ENCODE measurements around the gene IL2RA.

The IL2RA gene

GRCh38 chr10:6017781-6018354 is 44.3 kb downstream of the IL2RA start:
- peaks cover 11 to 16% of the 10 kb centered on the region in 2 donors for H3K4me1 ChIP-seq (ENCODE audit: control insufficient read depth in 2 of 2, insufficient read depth in 2 of 2, low read length in 2 of 2)
- peak overlapping the region; percentile 11 to 76 for H3K27ac ChIP-seq (ENCODE audit: low read depth in 2 of 2, low read length in 2 of 2)
- H3K36me3 ChIP-seq (ENCODE audit: control insufficient read depth in 2 of 2, insufficient read depth in 2 of 2, low read length in 2 of 2) = no peaks in the 10 kb centered on the region
- H3K4me3 ChIP-seq (ENCODE audit: low read length in 2 of 2) = peak overlapping the region in 1 of 2 donors; percentile 13
- H3K27me3 ChIP-seq (ENCODE audit: control insufficient read depth in 2 of 2, insufficient read depth in 2 of 2, low read length in 2 of 2) = no peaks in the 10 kb centered on the region
- H3K9ac ChIP-seq (ENCODE audit: low read depth in 1 of 2, low read length in 2 of 2) = peak overlapping the region in 1 of 2 donors; percentile 14
- no peaks in the 10 kb centered on the region for H3K9me3 ChIP-seq (ENCODE audit: control insufficient read depth in 2 of 2, low read length in 2 of 2)

GRCh38 chr10:6014241-6014761 is 47.9 kb downstream of the IL2RA start:
- H3K4me3 ChIP-seq (ENCODE audit: low read length in 2 of 2) = peak overlapping the region in 1 of 2 donors; percentile 37
- H3K27ac ChIP-seq (ENCODE audit: low read depth in 2 of 2, low read length in 2 of 2) = no peak overlapping the region
- H3K9me3 ChIP-seq (ENCODE audit: control insufficient read depth in 2 of 2, low read length in 2 of 2) = no peaks in the 10 kb centered on the region
- H3K27me3 ChIP-seq (ENCODE audit: control insufficient read depth in 2 of 2, insufficient read depth in 2 of 2, low read length in 2 of 2) = no peaks in the 10 kb centered on the region
- H3K4me1 ChIP-seq (ENCODE audit: control insufficient read depth in 2 of 2, insufficient read depth in 2 of 2, low read length in 2 of 2) = peaks cover 11 to 16% of the 10 kb centered on the region in 2 donors
- peak overlapping the region in 1 of 2 donors; percentile 26 for H3K9ac ChIP-seq (ENCODE audit: low read depth in 1 of 2, low read length in 2 of 2)
- no peaks in the 10 kb centered on the region for H3K36me3 ChIP-seq (ENCODE audit: control insufficient read depth in 2 of 2, insufficient read depth in 2 of 2, low read length in 2 of 2)

- peaks cover 11 to 14% of the 10 kb centered on the region in 2 donors for H3K4me1 ChIP-seq (ENCODE audit: control insufficient read depth in 2 of 2, insufficient read depth in 2 of 2, low read length in 2 of 2)
- H3K27ac ChIP-seq (ENCODE audit: low read depth in 2 of 2, low read length in 2 of 2) = no peak overlapping the region
- peak overlapping the region in 1 of 2 donors; percentile 37 for H3K4me3 ChIP-seq (ENCODE audit: low read length in 2 of 2)
- no peaks in the 10 kb centered on the region for H3K27me3 ChIP-seq (ENCODE audit: control insufficient read depth in 2 of 2, insufficient read depth in 2 of 2, low read length in 2 of 2)
- no peaks in the 10 kb centered on the region for H3K36me3 ChIP-seq (ENCODE audit: control insufficient read depth in 2 of 2, insufficient read depth in 2 of 2, low read length in 2 of 2)
- H3K9me3 ChIP-seq (ENCODE audit: control insufficient read depth in 2 of 2, low read length in 2 of 2) = no peaks in the 10 kb centered on the region
- H3K9ac ChIP-seq (ENCODE audit: low read depth in 1 of 2, low read length in 2 of 2) = peak overlapping the region in 1 of 2 donors; percentile 26
These were observed 48.6 kb downstream of the IL2RA start for GRCh38 chr10:6013413-6014192.

- Histone ChIP-seq H3K9me3 (ENCODE audit: control insufficient read depth in 2 of 2, low read length in 2 of 2) (peaks cover 0 to 2% of the 10 kb centered on the region in 2 donors), H3K27ac (ENCODE audit: low read depth in 2 of 2, low read length in 2 of 2) (no peak overlapping the region)
These were observed 49.9 kb downstream of the IL2RA start for GRCh38 chr10:6012121-6012905.

GRCh38 chr10:6011558-6011957 is 50.6 kb downstream of the IL2RA start:
- Histone ChIP-seq H3K27me3 (ENCODE audit: control insufficient read depth in 2 of 2, insufficient read depth in 2 of 2, low read length in 2 of 2) (no peaks in the 10 kb centered on the region), H3K9ac (ENCODE audit: low read depth in 1 of 2, low read length in 2 of 2) (no peak overlapping the region), H3K4me3 (ENCODE audit: low read length in 2 of 2) (no peak overlapping the region), H3K36me3 (ENCODE audit: control insufficient read depth in 2 of 2, insufficient read depth in 2 of 2, low read length in 2 of 2) (no peaks in the 10 kb centered on the region), H3K4me1 (ENCODE audit: control insufficient read depth in 2 of 2, insufficient read depth in 2 of 2, low read length in 2 of 2) (peaks cover 0 to 3% of the 10 kb centered on the region in 2 donors), H3K9me3 (ENCODE audit: control insufficient read depth in 2 of 2, low read length in 2 of 2) (peaks cover 0 to 3% of the 10 kb centered on the region in 2 donors), H3K27ac (ENCODE audit: low read depth in 2 of 2, low read length in 2 of 2) (no peak overlapping the region)

More at GRCh38 chr10:6012121-6012905, 49.9 kb downstream of the IL2RA start:
- H3K27me3 ChIP-seq (ENCODE audit: control insufficient read depth in 2 of 2, insufficient read depth in 2 of 2, low read length in 2 of 2) = no peaks in the 10 kb centered on the region
- H3K36me3 ChIP-seq (ENCODE audit: control insufficient read depth in 2 of 2, insufficient read depth in 2 of 2, low read length in 2 of 2) = no peaks in the 10 kb centered on the region
- peaks cover 5 to 6% of the 10 kb centered on the region in 2 donors for H3K4me1 ChIP-seq (ENCODE audit: control insufficient read depth in 2 of 2, insufficient read depth in 2 of 2, low read length in 2 of 2)
- no peak overlapping the region for H3K9ac ChIP-seq (ENCODE audit: low read depth in 1 of 2, low read length in 2 of 2)
- no peak overlapping the region for H3K4me3 ChIP-seq (ENCODE audit: low read length in 2 of 2)

GRCh38 chr10:6010569-6010968 is 51.6 kb downstream of the IL2RA start:
- H3K9me3 ChIP-seq (ENCODE audit: control insufficient read depth in 2 of 2, low read length in 2 of 2) = peaks cover 0 to 3% of the 10 kb centered on the region in 2 donors
- H3K36me3 ChIP-seq (ENCODE audit: control insufficient read depth in 2 of 2, insufficient read depth in 2 of 2, low read length in 2 of 2) = no peaks in the 10 kb centered on the region
- H3K27ac ChIP-seq (ENCODE audit: low read depth in 2 of 2, low read length in 2 of 2) = no peak overlapping the region
- H3K4me3 ChIP-seq (ENCODE audit: low read length in 2 of 2) = no peak overlapping the region
- no peak overlapping the region for H3K9ac ChIP-seq (ENCODE audit: low read depth in 1 of 2, low read length in 2 of 2)
- no peaks in the 10 kb centered on the region for H3K27me3 ChIP-seq (ENCODE audit: control insufficient read depth in 2 of 2, insufficient read depth in 2 of 2, low read length in 2 of 2)
- peaks cover 0 to 3% of the 10 kb centered on the region in 2 donors for H3K4me1 ChIP-seq (ENCODE audit: control insufficient read depth in 2 of 2, insufficient read depth in 2 of 2, low read length in 2 of 2)

GRCh38 chr10:6009961-6010360 is 52.2 kb downstream of the IL2RA start:
- Histone ChIP-seq H3K36me3 (ENCODE audit: control insufficient read depth in 2 of 2, insufficient read depth in 2 of 2, low read length in 2 of 2) (no peaks in the 10 kb centered on the region), H3K9me3 (ENCODE audit: control insufficient read depth in 2 of 2, low read length in 2 of 2) (peaks cover 0 to 3% of the 10 kb centered on the region in 2 donors), H3K27ac (ENCODE audit: low read depth in 2 of 2, low read length in 2 of 2) (no peak overlapping the region), H3K27me3 (ENCODE audit: control insufficient read depth in 2 of 2, insufficient read depth in 2 of 2, low read length in 2 of 2) (no peaks in the 10 kb centered on the region), H3K9ac (ENCODE audit: low read depth in 1 of 2, low read length in 2 of 2) (no peak overlapping the region), H3K4me3 (ENCODE audit: low read length in 2 of 2) (no peak overlapping the region), H3K4me1 (ENCODE audit: control insufficient read depth in 2 of 2, insufficient read depth in 2 of 2, low read length in 2 of 2) (peaks cover 0 to 3% of the 10 kb centered on the region in 2 donors)

GRCh38 chr10:6009150-6009549 is 53.0 kb downstream of the IL2RA start:
- Histone ChIP-seq H3K9ac (ENCODE audit: low read depth in 1 of 2, low read length in 2 of 2) (no peak overlapping the region), H3K27ac (ENCODE audit: low read depth in 2 of 2, low read length in 2 of 2) (peak overlapping the region in 1 of 2 donors; percentile 11), H3K27me3 (ENCODE audit: control insufficient read depth in 2 of 2, insufficient read depth in 2 of 2, low read length in 2 of 2) (no peaks in the 10 kb centered on the region), H3K9me3 (ENCODE audit: control insufficient read depth in 2 of 2, low read length in 2 of 2) (peaks cover 0 to 3% of the 10 kb centered on the region in 2 donors), H3K4me3 (ENCODE audit: low read length in 2 of 2) (no peak overlapping the region), H3K4me1 (ENCODE audit: control insufficient read depth in 2 of 2, insufficient read depth in 2 of 2, low read length in 2 of 2) (peaks cover 0 to 3% of the 10 kb centered on the region in 2 donors), H3K36me3 (ENCODE audit: control insufficient read depth in 2 of 2, insufficient read depth in 2 of 2, low read length in 2 of 2) (no peaks in the 10 kb centered on the region)

GRCh38 chr10:6008497-6009142 is 53.5 kb downstream of the IL2RA start:
- peaks cover 0 to 3% of the 10 kb centered on the region in 2 donors for H3K9me3 ChIP-seq (ENCODE audit: control insufficient read depth in 2 of 2, low read length in 2 of 2)
- peak overlapping the region in 1 of 2 donors; percentile 28 for H3K4me3 ChIP-seq (ENCODE audit: low read length in 2 of 2)
- peak overlapping the region in 1 of 2 donors; percentile 11 for H3K27ac ChIP-seq (ENCODE audit: low read depth in 2 of 2, low read length in 2 of 2)
- no peak overlapping the region for H3K9ac ChIP-seq (ENCODE audit: low read depth in 1 of 2, low read length in 2 of 2)
- no peaks in the 10 kb centered on the region for H3K36me3 ChIP-seq (ENCODE audit: control insufficient read depth in 2 of 2, insufficient read depth in 2 of 2, low read length in 2 of 2)
- no peaks in the 10 kb centered on the region for H3K27me3 ChIP-seq (ENCODE audit: control insufficient read depth in 2 of 2, insufficient read depth in 2 of 2, low read length in 2 of 2)
- no peaks in the 10 kb centered on the region for H3K4me1 ChIP-seq (ENCODE audit: control insufficient read depth in 2 of 2, insufficient read depth in 2 of 2, low read length in 2 of 2)

All from mucosa of rectum (tissue), 2 donors.